Activated T-helper 1 cell treated with Interleukin-2 at 50 U/mL for 16 hours (primary cell): ENCODE data around the gene PHF21A.
"Not testable (repeated sequence)": the region's sequence is repeated elsewhere in the genome, so short reads cannot be mapped to it uniquely, and the experiment has no call there.

ENCODE experiments used
- DNase-seq: peaks from one replicate; pipeline ENCODE4 v3.0.0-alpha.2; 2020; ENCODE audit warnings: low read depth

PHF21A gene

GRCh38 chr11:46120346-46121300 lies 631 bp downstream of the PHF21A start:
- DNase-seq = no peak

GRCh38 chr11:46119352-46120216 lies 1.7 kb downstream of the PHF21A start:
- DNase-seq = peak; percentile 38

GRCh38 chr11:46118702-46119351 lies 2.4 kb downstream of the PHF21A start:
- no peak for DNase-seq

GRCh38 chr11:46117842-46118241 lies 3.4 kb downstream of the PHF21A start:
- no peak for DNase-seq

- not testable (repeated sequence) for DNase-seq
Measured at GRCh38 chr11:46116712-46117037, 4.6 kb downstream of the PHF21A start.

GRCh38 chr11:46116007-46116711 lies 5.1 kb downstream of the PHF21A start:
- DNase-seq = no peak

- DNase-seq = no peak
Measured at GRCh38 chr11:46114961-46115360, 6.3 kb downstream of the PHF21A start.

- DNase-seq = no peak
Measured at GRCh38 chr11:46114378-46114777, 6.9 kb downstream of the PHF21A start.

GRCh38 chr11:46112961-46113607 lies 8.2 kb downstream of the PHF21A start:
- DNase-seq = no peak

- DNase-seq = no peak
Measured at GRCh38 chr11:46108751-46109150, 12.5 kb downstream of the PHF21A start.

- DNase-seq = no peak
Measured at GRCh38 chr11:46107780-46108179, 13.5 kb downstream of the PHF21A start.

- DNase-seq = no peak
Measured at GRCh38 chr11:46107408-46107718, 13.9 kb downstream of the PHF21A start.

GRCh38 chr11:46106530-46107407 lies 14.5 kb downstream of the PHF21A start:
- DNase-seq = no peak

GRCh38 chr11:46105926-46106325 lies 15.3 kb downstream of the PHF21A start:
- no peak for DNase-seq

- DNase-seq = no peak
Measured at GRCh38 chr11:46105134-46105628, 16.1 kb downstream of the PHF21A start.

- no peak for DNase-seq
Measured at GRCh38 chr11:46102843-46103242, 18.4 kb downstream of the PHF21A start.

GRCh38 chr11:46100670-46101069 lies 20.6 kb downstream of the PHF21A start:
- no peak for DNase-seq

- DNase-seq = no peak
Measured at GRCh38 chr11:46099963-46100316, 21.3 kb downstream of the PHF21A start.

- DNase-seq = no peak
Measured at GRCh38 chr11:46090375-46090774, 30.9 kb downstream of the PHF21A start.

- no peak for DNase-seq
Measured at GRCh38 chr11:46079662-46080061, 41.6 kb downstream of the PHF21A start.
